Keratinocyte (primary cell): Measurements from ENCODE around the gene PRDM8. TPM values are rescaled to one million over a fixed set of nuclear protein-coding genes. Genes with fewer than 3 reads are reported as not detected.

Experiments
- DNase-seq: peaks from one replicate; pipeline ENCODE4 v3.0.0-alpha.2; 2011; ENCODE audit warnings: low read depth, missing footprints, low spot score
- FAIRE-seq: peaks from 2 replicates; lab custom pipeline; 2011; peaks lifted over from hg19 to GRCh38; lab: Jason Lieb, UNC
- H2AFZ ChIP-seq: 2 replicates; pipeline ENCODE4 v1.6.0; 2012; ENCODE audit warnings: low read length, control low read depth, inconsistent platforms; ENCODE audit not compliant: control insufficient read depth
- H3K27ac ChIP-seq: 2 replicates; pipeline ENCODE4 v1.5.1; 2011; ENCODE audit warnings: low read length; ENCODE audit not compliant: control insufficient read depth, insufficient read depth
- H3K27me3 ChIP-seq: 3 replicates; pipeline ENCODE4 v1.6.0; 2011; ENCODE audit warnings: low read length; ENCODE audit not compliant: control insufficient read depth, insufficient read depth; ENCODE audit errors: extremely low read depth
- H3K36me3 ChIP-seq, 2 experiments: 2 replicates in 1 of 2; 3 replicates in 1 of 2; pipeline ENCODE4 v1.5.1; 2011; ENCODE audit warnings: low read length in 2 of 2, mild to moderate bottlenecking in 1 of 2; ENCODE audit not compliant: control insufficient read depth in 2 of 2, insufficient read depth in 2 of 2; ENCODE audit errors: extremely low read depth in 1 of 2
- H3K4me1 ChIP-seq: 3 replicates; pipeline ENCODE4 v1.5.1; 2011; ENCODE audit warnings: low read length; ENCODE audit not compliant: control insufficient read depth, insufficient read depth; ENCODE audit errors: extremely low read depth
- H3K4me2 ChIP-seq: 3 replicates; pipeline ENCODE4 v1.6.0; 2011; ENCODE audit warnings: low read depth, low read length; ENCODE audit not compliant: control insufficient read depth, insufficient read depth; ENCODE audit errors: extremely low read depth
- H3K4me3 ChIP-seq, 3 experiments: fragments of 200-600 bp in 1 of 3; sonication (generic) in 1 of 3; 2 replicates in 2 of 3; 3 replicates in 1 of 3; pipeline ENCODE4 v1.5.1; 2011 to 2016; ENCODE audit warnings: low read length in 3 of 3, mild to moderate bottlenecking in 3 of 3, control low read depth in 2 of 3, inconsistent platforms in 1 of 3, low read depth in 1 of 3, mixed read lengths in 1 of 3, mixed run types in 1 of 3, moderate library complexity in 1 of 3; ENCODE audit not compliant: control insufficient read depth in 2 of 3, insufficient read depth in 2 of 3; ENCODE audit errors: extremely low read depth in 1 of 3
- H3K79me2 ChIP-seq: 2 replicates; pipeline ENCODE4 v1.6.0; 2012; ENCODE audit warnings: low read length; ENCODE audit not compliant: control insufficient read depth, insufficient read depth
- H3K9ac ChIP-seq: 3 replicates; pipeline ENCODE4 v1.6.0; 2011; ENCODE audit warnings: low read length; ENCODE audit not compliant: control insufficient read depth, insufficient read depth; ENCODE audit errors: extremely low read depth
- H3K9me1 ChIP-seq: 3 replicates; pipeline ENCODE4 v1.6.0; 2011; ENCODE audit warnings: low read length; ENCODE audit not compliant: control insufficient read depth, insufficient read depth; ENCODE audit errors: extremely low read depth
- H3K9me3 ChIP-seq: 2 replicates; pipeline ENCODE4 v1.5.1; 2012; ENCODE audit warnings: low read depth, low read length; ENCODE audit not compliant: control insufficient read depth
- H4K20me1 ChIP-seq: 3 replicates; pipeline ENCODE4 v1.6.0; 2011; ENCODE audit warnings: low read length; ENCODE audit not compliant: control insufficient read depth, insufficient read depth; ENCODE audit errors: extremely low read depth
- EZH2 ChIP-seq: IDR thresholded peaks from one replicate; pipeline ENCODE4 v1.6.1; 2012; ENCODE audit warnings: inconsistent platforms, mild to moderate bottlenecking, low read length, moderate library complexity
- dilution Hi-C: fragments of 300-500 bp; cut with MboI; formaldehyde crosslinking; loops from one replicate; pipeline ENCODE4 v1.7.0; 2020; ENCODE audit warnings: low sequenced_read_pairs; ENCODE audit not compliant: extremely low pct_ligation_motif_present
- polyA plus RNA-seq, 5 experiments: library from polyadenylated mRNA; depleted of rRNA in 3 of 5; stranded (reverse) in 3 of 5; stranded (forward) in 1 of 5; unstranded in 1 of 5; fragments of >200 nt; gene quantifications; 1 replicate in 1 of 5; 2 replicates in 3 of 5; 3 replicates in 1 of 5; pipeline versions ENCODE4 v1.2.1 to v1.2.3, GENCODE V29; 2011 to 2012; ENCODE audit warnings: missing spikeins in 2 of 5, low read depth in 1 of 5, low replicate concordance in 1 of 5
- TF ChIP-seq, protein P1 (sequence below), 3 experiments: IDR thresholded peaks in 1 of 3; conservative IDR thresholded peaks in 1 of 3; optimal IDR thresholded peaks in 1 of 3; 2 replicates in 2 of 3; 3 replicates in 1 of 3; pipeline versions ENCODE3 to v1.5.1; 2011; ENCODE audit warnings: low read length in 3 of 3, mild to moderate bottlenecking in 3 of 3, moderate library complexity in 2 of 3, control low read depth in 1 of 3, inconsistent platforms in 1 of 3; ENCODE audit not compliant: insufficient read depth in 2 of 3; ENCODE audit errors: extremely low read depth in 1 of 3

The PRDM8 gene
- polyA plus RNA-seq, 1 donor (not counting 4 experiments of a cell fraction or from before 2014, with no cell fraction given), result 3.5 TPM

- no peak for TF ChIP-seq EZH2
- TF ChIP-seq, protein P1, sequence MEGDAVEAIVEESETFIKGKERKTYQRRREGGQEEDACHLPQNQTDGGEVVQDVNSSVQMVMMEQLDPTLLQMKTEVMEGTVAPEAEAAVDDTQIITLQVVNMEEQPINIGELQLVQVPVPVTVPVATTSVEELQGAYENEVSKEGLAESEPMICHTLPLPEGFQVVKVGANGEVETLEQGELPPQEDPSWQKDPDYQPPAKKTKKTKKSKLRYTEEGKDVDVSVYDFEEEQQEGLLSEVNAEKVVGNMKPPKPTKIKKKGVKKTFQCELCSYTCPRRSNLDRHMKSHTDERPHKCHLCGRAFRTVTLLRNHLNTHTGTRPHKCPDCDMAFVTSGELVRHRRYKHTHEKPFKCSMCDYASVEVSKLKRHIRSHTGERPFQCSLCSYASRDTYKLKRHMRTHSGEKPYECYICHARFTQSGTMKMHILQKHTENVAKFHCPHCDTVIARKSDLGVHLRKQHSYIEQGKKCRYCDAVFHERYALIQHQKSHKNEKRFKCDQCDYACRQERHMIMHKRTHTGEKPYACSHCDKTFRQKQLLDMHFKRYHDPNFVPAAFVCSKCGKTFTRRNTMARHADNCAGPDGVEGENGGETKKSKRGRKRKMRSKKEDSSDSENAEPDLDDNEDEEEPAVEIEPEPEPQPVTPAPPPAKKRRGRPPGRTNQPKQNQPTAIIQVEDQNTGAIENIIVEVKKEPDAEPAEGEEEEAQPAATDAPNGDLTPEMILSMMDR (optimal IDR thresholded peaks at IDR 0.05 in 1 of 3, IDR thresholded peaks at IDR 0.05 in 1 of 3, conservative IDR thresholded peaks at IDR 0.05 in 1 of 3; ENCODE audit: extremely low read depth in 1 of 3, insufficient read depth in 2 of 3, low read length in 3 of 3), result no peak
- peaks cover 0 to 4% of the 10 kb centered on the region in 2 experiments for H3K36me3 ChIP-seq
- no peak overlapping the region for H3K27ac ChIP-seq
- H3K79me2 ChIP-seq, result peaks cover 11% of the 10 kb centered on the region
- dilution Hi-C loops, result no loop called here
- no peak overlapping the region for H2AFZ ChIP-seq
- no peak overlapping the region for H3K4me2 ChIP-seq
- H3K27me3 ChIP-seq, result peaks cover 7% of the 10 kb centered on the region
- no peaks in the 10 kb centered on the region for H3K9me1 ChIP-seq
- H4K20me1 ChIP-seq, result no peaks in the 10 kb centered on the region
- no peak overlapping the region for H3K9ac ChIP-seq
- no peaks in the 10 kb centered on the region for H3K9me3 ChIP-seq
- H3K4me3 ChIP-seq, result no peak overlapping the region
- FAIRE-seq (no peak), DNase-seq (no peak)
- peaks cover 20% of the 10 kb centered on the region for H3K4me1 ChIP-seq
Measured at GRCh38 chr4:80187677-80188076, 9.6 kb upstream of the PRDM8 start.

DNA sequence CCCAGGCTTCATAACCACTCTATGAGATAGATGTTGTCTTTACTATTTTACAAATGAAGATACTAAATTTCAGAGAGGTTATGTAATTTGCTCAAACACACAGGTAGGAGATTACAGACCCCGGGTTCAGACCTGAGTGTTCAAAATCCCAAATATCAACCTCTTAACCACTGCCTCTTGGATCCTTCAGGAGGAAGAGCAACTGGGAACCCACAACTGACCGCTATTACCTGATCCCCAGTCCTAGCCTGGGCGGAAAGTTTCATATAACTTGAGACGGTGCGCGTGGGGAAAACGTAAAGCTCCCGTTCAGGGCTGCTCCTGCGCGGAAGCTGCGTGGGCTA lies 8.9 kb upstream of the PRDM8 start:
- Histone ChIP-seq H3K27ac (no peak overlapping the region), H3K4me3 (no peak overlapping the region), H3K27me3 (peaks cover 7% of the 10 kb centered on the region), H3K36me3 (peaks cover 0 to 4% of the 10 kb centered on the region in 2 experiments), H2AFZ (no peak overlapping the region), H3K9me3 (no peaks in the 10 kb centered on the region), H3K9ac (no peak overlapping the region), H3K9me1 (no peaks in the 10 kb centered on the region), H4K20me1 (no peaks in the 10 kb centered on the region), H3K4me2 (no peak overlapping the region), H3K79me2 (peaks cover 11% of the 10 kb centered on the region), H3K4me1 (peaks cover 14% of the 10 kb centered on the region)
- dilution Hi-C loops, result no loop called here
- TF ChIP-seq, protein P1 (optimal IDR thresholded peaks at IDR 0.05 in 1 of 3, IDR thresholded peaks at IDR 0.05 in 1 of 3, conservative IDR thresholded peaks at IDR 0.05 in 1 of 3; ENCODE audit: extremely low read depth in 1 of 3, insufficient read depth in 2 of 3, low read length in 3 of 3), result no peak
- TF ChIP-seq EZH2, result no peak
- DNase-seq, result no peak
- no peak for FAIRE-seq
